SKM-1 (cell line): ENCODE results near the gene ZCCHC24.

Experiments used
- DNase-seq: peaks from one replicate; lab custom pipeline; 2025; ENCODE audit not compliant: unreplicated experiment; lab: John Stamatoyannopoulos, UW

The ZCCHC24 gene

GRCh38 chr10:79386637-79387465 is 58.6 kb downstream of the ZCCHC24 start:
- DNase-seq: no peak

GRCh38 chr10:79385804-79386531 is 59.5 kb downstream of the ZCCHC24 start:
- DNase-seq: no peak

- DNase-seq: no peak
Observed at GRCh38 chr10:79385392-79385795, 60.0 kb downstream of the ZCCHC24 start.

- no peak for DNase-seq
Observed at GRCh38 chr10:79384773-79385391, 60.5 kb downstream of the ZCCHC24 start.

GRCh38 chr10:79383974-79384606 is 61.3 kb downstream of the ZCCHC24 start:
- DNase-seq: no peak

GRCh38 chr10:79382491-79382941 is 62.9 kb downstream of the ZCCHC24 start:
- no peak for DNase-seq

GRCh38 chr10:79381804-79382221 is 63.6 kb downstream of the ZCCHC24 start:
- DNase-seq: no peak

- DNase-seq: no peak
Observed at GRCh38 chr10:79380946-79381721, 64.3 kb downstream of the ZCCHC24 start.

- DNase-seq: no peak
Observed at GRCh38 chr10:79380125-79380945, 65.1 kb downstream of the ZCCHC24 start.

GRCh38 chr10:79379512-79380124 is 65.8 kb downstream of the ZCCHC24 start:
- DNase-seq: no peak

GRCh38 chr10:79378647-79379511 is 66.5 kb downstream of the ZCCHC24 start:
- no peak for DNase-seq

GRCh38 chr10:79378383-79378646 is 67.1 kb downstream of the ZCCHC24 start:
- no peak for DNase-seq

- DNase-seq: no peak
Observed at GRCh38 chr10:79377557-79378382, 67.7 kb downstream of the ZCCHC24 start.

GRCh38 chr10:79376751-79377556 is 68.5 kb downstream of the ZCCHC24 start:
- no peak for DNase-seq

- no peak for DNase-seq
Observed at GRCh38 chr10:79376078-79376628, 69.3 kb downstream of the ZCCHC24 start.

- no peak for DNase-seq
Observed at GRCh38 chr10:79375321-79376077, 69.9 kb downstream of the ZCCHC24 start.
